WERI-Rb-1 (cell line): Measurements from ENCODE around the gene LTN1.

Source experiments
- DNase-seq: peaks from one replicate; pipeline ENCODE4 v3.0.0-alpha.2; 2020
- H3K27ac ChIP-seq: fragments of 250-450 bp; sonication (Bioruptor Pico); 2 replicates; pipeline ENCODE4 v1.5.1; 2020; ENCODE audit warnings: mild to moderate bottlenecking, moderate library complexity
- H3K27me3 ChIP-seq: fragments of 250-450 bp; sonication (Bioruptor Pico); 2 replicates; pipeline ENCODE4 v1.5.1; 2021; ENCODE audit warnings: mild to moderate bottlenecking, low read depth, moderate library complexity; ENCODE audit not compliant: insufficient read depth, severe bottlenecking
- H3K36me3 ChIP-seq: fragments of 250-450 bp; sonication (Bioruptor Pico); 2 replicates; pipeline ENCODE4 v1.5.1; 2020; ENCODE audit warnings: mild to moderate bottlenecking, moderate library complexity
- H3K4me3 ChIP-seq: 2 replicates; pipeline ENCODE4 v1.5.1; 2011; ENCODE audit warnings: low read depth, mild to moderate bottlenecking, control low read depth, low read length
- H3K9me3 ChIP-seq: fragments of 250-450 bp; sonication (Bioruptor Pico); 2 replicates; pipeline ENCODE4 v1.5.1; 2021; ENCODE audit warnings: mild to moderate bottlenecking, moderate library complexity; ENCODE audit not compliant: severe bottlenecking
- CTCF ChIP-seq: IDR thresholded peaks from 2 replicates; pipeline ENCODE4 v1.5.1; 2011; ENCODE audit warnings: low read depth, mild to moderate bottlenecking, control low read depth, inconsistent platforms, low read length

Gene LTN1

GRCh38 chr21:28974531-28975227 is 18.0 kb downstream of the LTN1 start:
- Histone ChIP-seq H3K36me3 (peaks cover 37% of the 10 kb centered on the region), H3K27me3 (no peaks in the 10 kb centered on the region), H3K4me3 (no peak overlapping the region), H3K9me3 (no peaks in the 10 kb centered on the region), H3K27ac (no peak overlapping the region)
- DNase-seq: no peak
- TF ChIP-seq CTCF: no peak

- Histone ChIP-seq H3K27ac (no peak overlapping the region), H3K27me3 (no peaks in the 10 kb centered on the region), H3K36me3 (peaks cover 48% of the 10 kb centered on the region), H3K4me3 (no peak overlapping the region), H3K9me3 (no peaks in the 10 kb centered on the region)
- no peak for DNase-seq
- no peak for TF ChIP-seq CTCF
Measured at GRCh38 chr21:28972398-28972797, 20.3 kb downstream of the LTN1 start.

GRCh38 chr21:28971171-28971570 is 21.5 kb downstream of the LTN1 start:
- Histone ChIP-seq H3K27me3 (no peaks in the 10 kb centered on the region), H3K36me3 (peaks cover 52% of the 10 kb centered on the region), H3K9me3 (no peaks in the 10 kb centered on the region), H3K4me3 (no peak overlapping the region), H3K27ac (no peak overlapping the region)
- TF ChIP-seq CTCF: no peak
- DNase-seq: no peak

- peaks cover 69% of the 10 kb centered on the region for H3K36me3 ChIP-seq
- H3K27me3 ChIP-seq: no peaks in the 10 kb centered on the region
- no peak for DNase-seq
- no peak overlapping the region for H3K27ac ChIP-seq
- H3K4me3 ChIP-seq: no peak overlapping the region
- H3K9me3 ChIP-seq: no peaks in the 10 kb centered on the region
- TF ChIP-seq CTCF: no peak
Measured at GRCh38 chr21:28963831-28964230, 28.8 kb downstream of the LTN1 start.

- no peak for DNase-seq
- Histone ChIP-seq H3K27me3 (no peaks in the 10 kb centered on the region), H3K4me3 (no peak overlapping the region), H3K9me3 (no peaks in the 10 kb centered on the region), H3K27ac (no peak overlapping the region), H3K36me3 (peaks cover 69% of the 10 kb centered on the region)
- no peak for TF ChIP-seq CTCF
Measured at GRCh38 chr21:28962465-28962864, 30.2 kb downstream of the LTN1 start.

GRCh38 chr21:28961927-28962326 is 30.8 kb downstream of the LTN1 start:
- no peak for TF ChIP-seq CTCF
- DNase-seq: no peak
- peaks cover 69% of the 10 kb centered on the region for H3K36me3 ChIP-seq

More at GRCh38 chr21:28961927-28962326, 30.8 kb downstream of the LTN1 start:
- no peaks in the 10 kb centered on the region for H3K9me3 ChIP-seq
- H3K27me3 ChIP-seq: no peaks in the 10 kb centered on the region
- H3K4me3 ChIP-seq: no peak overlapping the region
- no peak overlapping the region for H3K27ac ChIP-seq
